ENCODE measurements around the gene SLC35E1.
A peak's percentile ranks its signal among the peaks of the same experiment; 100 is the strongest.

The SLC35E1 gene

DNA sequence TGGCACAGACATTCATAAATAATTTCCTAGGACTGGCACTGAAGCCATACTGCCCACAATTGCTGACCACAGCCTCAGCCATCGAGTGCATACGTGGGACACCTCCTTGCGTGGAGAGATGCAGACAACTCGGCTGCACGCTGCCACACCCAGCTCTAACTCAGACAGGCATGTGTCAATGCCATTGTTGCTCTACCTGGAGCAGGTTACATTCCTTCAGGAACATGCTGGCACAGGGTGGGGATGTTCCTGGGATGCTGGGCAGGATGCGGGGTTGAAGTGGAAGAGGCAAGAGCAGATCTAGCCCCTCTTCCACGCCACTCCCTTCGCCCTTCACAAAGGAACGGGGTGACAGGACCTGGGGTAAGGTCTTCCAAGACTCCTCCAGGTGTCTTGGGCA is 24.2 kb upstream of the SLC35E1 start:
- no peak for DNase-seq

DNA sequence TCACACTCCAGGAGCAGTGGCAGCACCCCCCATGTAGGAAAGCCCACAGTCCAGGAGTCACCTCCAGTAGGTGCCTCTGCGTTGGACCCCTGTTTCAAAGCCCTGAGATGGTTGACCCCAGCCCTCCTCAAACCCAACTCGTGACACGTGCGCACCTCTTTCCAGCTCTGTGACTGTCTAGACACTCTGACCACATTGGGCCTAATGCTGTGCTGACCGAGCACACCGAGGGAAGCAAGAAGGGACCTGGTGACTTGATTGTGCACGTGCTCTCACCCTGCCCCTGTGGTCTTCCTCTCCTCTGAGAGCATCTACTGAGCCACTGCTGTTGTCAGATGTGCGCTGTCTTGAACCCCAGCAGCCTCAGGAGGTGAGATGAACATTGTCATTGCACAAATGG is 22.9 kb upstream of the SLC35E1 start:
- no peak for DNase-seq

DNA sequence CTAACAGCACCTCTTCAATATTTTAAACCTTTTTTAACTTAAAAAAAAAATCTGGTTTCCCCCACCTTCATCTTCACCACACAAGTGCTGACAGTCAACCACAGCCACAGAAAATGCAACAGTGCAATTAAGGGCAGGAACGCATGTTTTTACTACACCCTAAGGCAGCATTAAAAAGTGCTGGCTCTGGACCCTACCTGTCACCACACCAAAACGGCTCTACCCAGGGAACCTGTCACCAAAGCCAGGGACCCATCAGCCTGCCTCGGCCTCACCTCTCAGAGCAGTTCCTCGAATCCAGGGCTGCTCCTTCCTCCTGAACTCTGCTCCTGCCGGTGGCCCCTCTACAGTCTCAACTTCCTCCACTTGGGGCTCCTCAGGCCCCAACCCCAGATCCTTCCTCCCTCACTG is 22.5 kb upstream of the SLC35E1 start:
- DNase-seq, result peak in 1 of 3 donors; percentile 33

DNA sequence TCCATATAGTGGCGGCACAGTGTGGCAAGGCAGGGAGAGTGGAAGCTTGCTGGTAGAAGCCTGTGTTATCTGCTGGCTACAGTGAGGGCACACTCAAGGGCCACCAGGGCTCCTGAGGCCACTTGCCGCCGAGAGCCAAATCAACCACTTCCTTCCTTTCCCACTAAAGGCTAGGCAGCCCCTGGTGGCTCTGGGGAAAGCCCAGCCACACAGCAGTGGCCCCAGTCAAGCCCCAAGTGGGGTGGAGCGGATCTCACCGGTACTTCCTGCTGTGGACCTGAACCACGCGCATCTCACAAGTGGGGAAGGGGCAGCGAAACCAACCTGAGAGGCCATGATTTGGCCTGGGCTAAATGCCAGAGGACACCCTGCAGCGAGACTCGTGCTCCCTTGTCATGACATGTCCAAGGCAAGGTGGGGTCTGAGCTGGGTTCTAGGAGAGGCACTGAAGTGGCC is 21.9 kb upstream of the SLC35E1 start:
- DNase-seq, result peak; percentile 44 to 68 (median 46)

DNA sequence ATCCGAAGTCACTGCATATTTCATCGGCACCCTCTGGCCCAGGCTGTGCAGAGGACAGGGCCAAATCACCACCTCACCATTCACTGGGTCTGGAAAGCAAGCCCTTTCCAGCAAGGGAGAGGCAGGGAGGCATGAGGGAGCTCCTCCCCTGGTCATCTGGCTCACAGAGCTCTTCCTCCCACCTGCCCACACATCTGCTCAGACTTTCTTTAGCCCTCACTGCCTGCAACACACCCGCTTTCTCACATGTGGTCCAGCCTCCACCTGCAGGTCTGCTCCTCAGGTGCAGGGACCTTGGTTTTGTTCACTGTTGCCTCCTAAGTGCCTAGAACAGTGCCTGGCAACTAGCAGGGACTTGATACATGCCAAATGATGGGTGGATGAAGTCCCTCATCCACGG is 21.0 kb upstream of the SLC35E1 start:
- DNase-seq, result no peak

DNA sequence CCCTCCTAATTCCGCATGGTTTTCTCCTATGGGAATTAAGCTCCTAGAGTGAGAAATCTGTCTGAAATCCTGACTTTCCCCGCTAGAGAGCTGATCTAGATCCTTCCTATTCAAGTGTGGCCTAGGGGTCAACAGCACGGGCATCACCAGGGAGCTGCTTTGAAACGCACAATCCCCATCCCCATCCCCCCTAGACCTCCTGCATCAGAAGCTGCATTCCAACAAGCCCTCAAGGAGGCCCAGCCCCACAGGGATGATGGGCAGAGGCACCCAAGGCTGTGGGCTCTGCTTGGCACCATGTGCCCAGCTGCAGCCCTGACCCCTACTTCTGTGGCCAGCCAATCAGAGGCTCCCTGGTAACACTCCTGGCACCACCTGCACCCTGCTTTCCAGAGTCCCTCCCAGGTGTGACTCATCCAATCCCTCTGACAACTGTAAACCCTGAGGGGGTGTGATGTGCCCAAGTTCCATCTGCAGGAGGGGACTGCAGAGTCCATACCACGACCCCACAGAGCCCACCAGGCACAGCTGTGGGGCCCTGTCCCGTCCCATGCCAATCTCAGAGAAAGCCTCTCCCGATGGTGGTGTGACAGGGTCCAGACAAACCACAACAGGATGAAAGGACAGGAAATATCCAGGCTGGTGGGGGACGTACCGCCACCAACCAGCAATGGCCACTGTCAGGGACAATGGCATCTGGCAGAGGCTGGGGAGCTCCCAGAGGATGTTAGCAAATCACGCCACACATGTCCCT is 19.8 kb upstream of the SLC35E1 start:
- DNase-seq, result no peak

DNA sequence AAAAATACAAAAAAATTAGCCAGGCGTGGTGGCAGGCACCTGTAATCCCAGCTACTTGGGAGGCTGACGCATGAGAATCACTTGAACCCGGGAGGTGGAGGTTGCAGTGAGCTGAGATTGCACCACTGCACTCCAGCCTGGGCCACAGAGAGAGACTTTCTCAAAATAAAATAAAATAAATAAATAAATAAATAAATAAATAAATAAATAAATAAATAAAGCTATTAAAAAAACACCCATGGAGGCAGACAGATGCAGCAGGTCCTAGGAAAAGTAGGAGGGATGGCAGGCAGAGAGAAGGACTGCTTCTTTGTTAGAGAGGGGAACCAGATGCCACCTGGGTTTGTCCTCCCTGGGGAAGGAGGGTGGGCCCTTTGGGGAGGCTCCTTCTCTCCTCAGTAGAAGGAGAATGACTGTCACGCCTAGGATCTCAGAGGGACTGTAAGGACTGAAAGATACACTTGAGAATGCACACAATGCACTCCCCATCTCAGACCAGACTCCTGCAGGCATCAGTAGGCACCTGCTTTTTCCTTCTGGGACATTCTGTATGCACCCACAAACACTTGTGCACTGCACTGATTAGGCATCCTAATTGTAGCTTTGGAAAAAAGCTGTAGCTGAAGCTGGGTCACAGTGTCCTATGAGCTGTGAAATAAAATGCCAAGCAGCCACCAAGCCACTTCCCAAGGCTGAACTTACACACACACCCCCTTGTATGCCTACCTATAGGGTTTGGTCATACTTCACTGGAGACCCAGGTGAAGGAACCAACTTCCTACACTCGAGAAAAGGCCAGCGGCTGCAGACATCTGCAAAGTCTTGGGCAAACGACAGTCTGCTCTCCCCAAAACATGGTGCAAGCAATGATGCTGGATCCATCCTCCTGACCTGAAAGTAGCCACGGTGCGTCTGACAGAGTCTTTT is 18.9 kb upstream of the SLC35E1 start:
- DNase-seq, result no peak

DNA sequence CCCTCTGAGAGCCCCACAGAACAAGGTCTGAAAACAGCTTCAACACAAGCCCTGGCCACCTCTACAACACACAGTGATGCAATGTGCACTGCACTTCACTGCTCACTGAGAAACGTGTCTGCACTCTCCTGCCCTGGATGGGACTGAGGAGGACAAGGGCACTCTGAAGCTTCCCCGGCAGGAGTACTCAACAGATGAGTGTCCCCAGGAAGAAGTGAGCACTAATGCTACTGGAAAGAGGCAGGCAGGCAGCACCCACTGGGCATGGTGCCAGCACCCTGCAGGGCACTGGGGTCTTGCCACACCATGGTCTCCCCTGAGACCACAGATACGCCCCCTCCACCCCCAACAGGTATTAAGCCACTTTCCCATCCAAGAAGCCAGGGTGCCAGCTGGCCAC is 17.7 kb upstream of the SLC35E1 start:
- DNase-seq, result no peak

DNA sequence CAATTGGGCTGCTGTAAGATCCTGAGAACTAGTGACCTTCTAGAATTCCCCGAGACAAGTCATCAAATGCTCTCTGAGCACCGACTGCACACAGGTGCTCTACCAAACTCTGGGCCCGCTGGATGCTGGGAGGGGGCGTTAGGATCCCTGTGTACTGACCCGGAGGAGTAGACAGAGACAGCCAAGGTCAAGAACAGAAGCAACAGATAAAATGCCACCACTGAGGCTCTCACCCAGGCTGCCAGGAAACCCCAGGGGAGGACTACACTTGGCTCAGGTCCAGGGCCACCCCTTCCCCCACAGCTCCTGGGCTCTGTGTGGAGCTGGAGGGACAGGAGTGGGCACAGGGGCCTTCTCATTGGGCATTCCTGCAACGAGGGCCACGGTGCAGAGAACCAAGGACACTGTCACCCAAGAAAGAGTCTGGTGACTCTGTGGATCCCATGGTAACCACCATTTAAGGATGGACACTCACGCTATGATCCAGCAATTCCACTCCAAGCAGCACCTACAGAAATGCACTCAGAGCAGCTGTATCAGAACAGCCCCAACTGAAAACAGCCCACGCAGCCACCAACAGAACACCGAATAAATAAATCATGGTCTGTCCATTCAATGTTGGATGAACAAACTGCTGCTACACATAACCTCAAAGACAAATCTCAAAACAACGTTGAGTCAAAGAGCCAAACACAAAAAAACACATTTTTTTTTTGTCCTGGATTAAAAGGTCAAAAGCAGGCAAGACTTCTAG is 16.8 kb upstream of the SLC35E1 start:
- no peak for DNase-seq

DNA sequence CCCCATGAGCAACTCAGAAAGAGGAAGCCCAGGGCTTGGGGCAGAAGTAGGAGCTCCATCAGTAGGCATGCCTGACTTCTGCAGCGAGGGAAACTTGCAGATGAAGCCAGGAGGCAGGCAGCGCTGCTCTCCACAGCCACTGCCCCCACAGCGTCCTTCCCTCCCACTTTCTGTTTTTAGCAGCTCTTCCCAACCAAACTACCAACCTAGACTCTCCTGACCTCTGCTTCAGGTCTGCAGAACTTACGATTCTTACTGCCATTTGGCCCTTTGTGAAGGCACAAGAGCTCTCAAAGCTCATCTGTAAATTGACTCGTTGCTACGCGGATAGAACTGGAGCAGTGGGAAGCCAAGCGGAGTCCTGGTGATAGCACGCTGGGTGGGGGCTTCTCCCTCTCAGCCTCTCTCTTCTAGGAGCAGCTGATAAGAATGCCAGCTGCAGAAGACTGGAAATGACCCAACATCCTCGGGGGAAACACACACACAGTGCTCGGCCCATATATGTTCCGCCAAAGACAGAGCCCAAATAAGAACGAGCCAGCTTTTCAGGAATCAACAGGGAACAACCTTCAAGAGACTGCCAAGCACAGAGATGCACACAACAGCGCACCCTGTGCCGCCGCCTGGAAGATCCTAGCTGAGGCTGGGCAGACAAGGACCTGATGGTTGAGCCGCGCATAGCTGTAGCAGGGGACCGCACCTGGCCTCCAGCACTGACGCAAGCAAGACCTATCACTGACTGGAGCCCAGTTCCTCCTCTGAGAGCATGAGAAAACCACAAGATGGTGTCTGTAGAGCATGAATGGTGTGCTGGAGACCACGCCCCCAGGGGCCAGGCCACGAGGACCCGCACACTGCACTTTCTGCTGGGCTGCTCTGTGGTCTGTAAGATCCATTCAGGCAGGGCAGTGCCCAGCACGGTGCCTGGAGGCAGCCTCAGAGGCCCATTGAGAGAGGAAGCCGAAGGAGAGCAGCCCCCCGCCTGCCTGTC is 15.9 kb upstream of the SLC35E1 start:
- DNase-seq, result peak; percentile 40 to 84 (median 48)

DNA sequence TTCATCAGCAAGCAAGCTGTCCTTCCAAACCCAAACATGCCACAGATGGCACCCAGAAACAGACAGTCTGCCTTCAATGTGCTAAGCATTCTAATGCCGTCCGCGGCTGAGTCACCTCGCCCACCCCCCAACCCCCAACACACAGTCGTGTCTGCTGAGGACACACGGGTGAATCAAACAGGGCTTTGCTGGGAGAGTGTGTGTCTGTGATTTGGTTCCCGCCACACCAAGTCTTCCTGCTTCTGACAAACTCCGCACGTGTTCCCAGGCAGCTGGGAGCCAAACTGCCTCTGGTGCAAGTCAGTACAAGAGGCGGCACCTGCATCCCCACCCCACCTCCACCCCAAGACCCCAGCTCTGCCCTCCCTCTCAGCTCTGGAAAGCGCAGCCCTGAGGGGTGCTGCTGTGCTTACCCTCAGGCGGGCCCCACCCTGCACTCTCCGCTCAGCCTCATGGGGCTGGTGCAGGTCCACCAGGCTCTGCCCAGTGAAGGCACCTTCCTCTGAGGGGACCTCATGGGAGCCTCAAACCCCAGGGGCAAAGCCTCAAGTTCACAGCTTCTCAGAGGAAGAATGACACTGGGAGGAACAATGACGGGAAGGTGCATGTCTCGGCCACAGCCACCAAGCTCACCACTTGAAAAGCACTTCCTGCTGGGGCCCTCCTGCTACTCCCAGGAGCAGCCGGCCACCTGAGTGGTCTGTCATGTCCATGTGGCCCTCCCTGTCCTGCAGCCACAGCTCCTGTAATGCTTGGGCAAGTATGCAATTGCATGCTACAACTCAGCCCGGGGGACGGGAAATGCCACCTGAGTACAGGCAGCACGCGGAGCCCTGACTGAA is 15.0 kb upstream of the SLC35E1 start:
- DNase-seq, result peak; percentile 47 to 88 (median 85)

DNA sequence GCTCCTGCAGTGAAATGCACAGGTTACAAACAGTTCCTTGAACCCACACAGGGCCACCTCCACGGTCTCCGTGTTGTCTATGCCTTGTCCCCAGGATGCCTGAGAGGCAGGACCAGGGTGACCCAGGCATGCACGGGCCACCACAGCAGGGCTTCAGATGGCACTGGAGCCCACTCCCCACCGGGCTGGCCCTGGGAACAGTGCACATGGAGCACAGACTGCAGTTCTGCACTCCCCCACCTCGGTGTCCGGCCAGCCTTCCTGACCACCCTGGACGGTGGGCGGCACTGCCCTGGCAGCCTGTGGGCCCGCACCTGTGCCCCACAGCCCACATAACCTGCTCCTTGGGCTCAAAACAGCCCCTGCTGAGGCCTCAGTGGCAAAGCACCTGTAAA is 14.3 kb upstream of the SLC35E1 start:
- no peak for DNase-seq

DNA sequence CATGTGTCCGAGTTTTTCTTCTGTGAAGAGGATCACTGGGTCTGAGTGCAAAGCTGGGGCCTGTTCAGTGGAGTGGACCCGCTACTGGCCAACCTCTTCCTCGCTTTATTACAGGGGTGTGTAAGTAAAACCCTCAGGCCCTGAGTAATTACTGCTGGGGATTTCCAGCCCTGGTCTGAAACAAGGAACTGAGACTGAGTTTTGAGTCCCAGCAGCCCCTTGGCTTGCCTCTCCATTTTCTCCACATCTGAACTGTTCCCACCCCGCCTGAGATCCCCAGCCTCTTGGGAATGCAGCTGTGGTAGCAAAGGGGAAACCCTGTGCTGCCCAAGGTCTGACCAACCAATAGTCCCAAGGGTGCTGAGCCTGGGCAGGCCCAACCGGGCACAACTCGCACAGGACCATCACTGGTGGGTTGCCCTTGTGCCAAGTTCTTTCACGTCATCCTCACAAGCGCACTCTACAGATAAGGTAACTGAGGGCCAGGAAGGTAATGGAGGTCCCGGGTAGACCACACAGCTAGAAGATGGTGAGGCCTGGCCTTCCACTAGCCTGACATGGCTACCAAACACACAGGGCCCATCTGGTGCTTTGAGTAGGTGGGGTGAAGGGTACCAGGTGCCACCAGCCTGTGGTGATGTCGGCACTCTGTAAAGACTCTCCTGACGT is 13.7 kb upstream of the SLC35E1 start:
- DNase-seq, result peak; percentile 91 to 93 (median 93)

DNA sequence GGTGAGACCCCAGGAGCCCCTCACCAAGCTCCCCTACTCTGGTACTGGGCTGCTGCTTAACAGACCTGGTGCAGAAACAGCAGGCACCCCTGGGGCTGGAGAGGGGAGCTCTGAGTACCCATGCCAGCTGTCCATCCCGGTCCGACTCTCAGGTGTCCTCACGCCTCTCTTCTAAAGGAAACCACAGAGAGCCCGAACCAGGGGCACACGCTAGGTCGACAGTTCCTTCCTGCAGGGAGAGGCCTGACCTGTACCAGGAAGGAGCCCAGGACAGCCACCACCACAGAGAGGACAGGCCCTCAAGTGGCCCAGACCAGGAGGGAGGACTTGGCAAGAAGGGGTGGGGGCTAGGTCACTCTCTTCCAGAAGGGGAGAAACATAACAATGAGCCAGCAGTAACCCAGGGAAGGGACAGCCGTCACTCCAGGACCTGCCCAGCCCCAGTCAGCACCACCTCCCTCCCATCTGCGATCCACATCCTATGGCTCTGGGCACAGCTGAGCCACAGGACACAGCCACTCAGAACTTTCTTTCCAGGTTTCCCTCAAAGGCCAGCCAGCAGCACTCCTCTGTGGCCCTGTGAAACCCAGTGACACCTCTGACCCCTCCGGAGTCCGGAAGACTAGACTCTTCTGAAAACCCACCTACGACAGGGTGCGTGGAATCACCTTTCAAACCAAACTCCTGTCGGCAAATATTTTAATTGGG is 13.0 kb upstream of the SLC35E1 start:
- DNase-seq, result no peak

DNA sequence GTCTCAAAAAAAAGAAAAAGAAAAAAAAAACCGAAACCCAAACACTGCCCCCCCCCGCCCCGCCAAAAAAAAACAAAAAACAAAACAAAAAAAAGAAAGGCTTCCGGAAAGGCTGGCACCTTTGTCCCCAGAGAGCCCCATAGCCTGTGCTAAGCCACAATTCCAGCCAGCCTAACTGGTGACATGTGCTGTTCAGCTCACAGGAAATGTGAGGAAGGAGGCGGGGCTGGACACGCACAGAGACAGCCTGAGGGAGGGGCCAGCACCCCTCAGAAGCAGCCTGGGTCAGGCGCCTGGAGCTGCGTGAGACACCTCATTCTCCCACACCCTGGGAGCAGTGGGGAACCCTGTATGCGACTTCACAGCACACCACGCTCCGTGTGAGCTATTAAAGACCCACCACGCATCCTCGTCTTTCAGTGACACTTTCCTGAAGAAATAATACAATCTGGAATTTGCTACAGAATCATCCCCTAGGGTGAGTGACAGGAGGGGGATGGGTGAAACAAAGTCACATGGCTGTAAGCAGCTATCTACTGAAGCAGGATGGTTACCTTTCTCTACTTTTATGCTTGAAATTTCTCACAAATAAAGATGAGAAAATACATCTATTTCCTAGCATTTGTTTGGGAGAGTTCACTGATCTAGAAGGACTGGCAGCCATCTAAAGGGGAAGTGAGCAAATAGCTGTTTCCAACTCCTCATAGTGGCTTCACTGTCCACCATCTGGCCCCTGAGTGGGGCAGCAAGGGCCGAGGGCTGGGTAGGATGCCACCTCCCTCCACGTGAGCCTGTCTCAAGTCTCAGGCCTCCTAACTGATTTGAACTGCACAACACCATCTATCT is 12.3 kb upstream of the SLC35E1 start:
- peak; percentile 92 to 95 (median 94) for DNase-seq

DNA sequence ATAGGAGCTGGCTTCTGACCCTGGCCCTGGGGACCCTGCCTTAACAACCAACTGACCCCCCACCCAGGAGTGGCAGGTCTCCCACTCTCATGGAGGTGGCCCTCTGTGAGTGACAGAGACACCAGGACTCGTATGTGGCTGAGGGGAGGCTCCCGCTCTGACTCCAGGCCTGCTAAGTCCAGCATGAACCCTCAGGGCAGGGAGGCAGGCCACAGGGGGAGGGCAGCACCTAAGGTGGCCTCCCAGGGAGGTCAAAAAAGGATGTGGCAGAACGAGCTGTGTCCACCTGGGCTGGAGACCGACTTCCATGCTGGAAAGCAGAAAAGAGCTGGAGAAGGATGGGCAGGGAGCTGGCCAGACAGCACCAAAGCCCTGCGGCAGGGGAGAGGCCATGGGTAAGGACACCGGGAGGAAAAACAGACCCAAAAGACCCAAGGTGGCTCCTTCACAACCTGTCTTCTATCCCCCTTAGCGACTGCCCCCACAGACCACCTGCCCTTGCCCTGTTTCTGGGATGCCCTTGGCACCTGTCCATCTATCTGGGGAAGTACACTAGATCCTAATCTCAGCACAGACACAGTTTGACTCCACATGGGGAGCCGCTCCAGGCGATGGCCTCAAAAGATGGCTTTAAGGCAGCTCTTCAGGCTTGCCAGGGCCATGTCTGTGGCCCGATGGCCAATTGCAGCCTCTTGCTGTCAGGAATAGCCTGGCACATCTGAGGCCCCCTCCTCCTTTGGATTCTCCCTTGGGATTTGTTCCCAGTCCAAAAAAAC is 10.5 kb upstream of the SLC35E1 start:
- DNase-seq, result no peak

DNA sequence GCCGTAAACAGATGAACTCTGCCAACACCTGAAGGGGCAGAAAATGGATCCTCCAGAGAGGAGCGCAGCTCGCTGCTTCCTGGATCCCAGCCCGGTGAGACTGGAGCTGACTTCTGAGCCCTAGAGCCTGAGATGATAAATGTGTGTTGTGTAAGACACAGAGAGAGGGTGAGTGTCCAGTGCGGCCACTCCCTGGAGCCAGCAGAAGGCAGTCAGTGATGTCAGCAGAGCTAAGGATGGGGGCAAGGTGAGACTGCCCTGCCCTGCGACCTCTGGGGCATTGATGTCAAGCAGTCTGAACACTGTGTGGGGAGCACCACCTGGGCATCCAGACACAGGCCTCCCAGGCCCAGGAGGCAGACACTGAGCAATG is 9.7 kb upstream of the SLC35E1 start:
- DNase-seq, result no peak

All from suppressor macrophage treated with lipopolysaccharide for 1 hour (primary cell).